IPS-NIHi7 (cell line): ENCODE data around the gene PLXNB3.

Experiments
- DNase-seq: peaks from one replicate; pipeline ENCODE4 v3.0.0; 2012; ENCODE audit warnings: mixed read lengths; ENCODE audit errors: extremely low spot score

The PLXNB3 gene

GRCh38 chrX:153755136-153755535 lies 8.9 kb upstream of the PLXNB3 start:
- DNase-seq = no peak

GRCh38 chrX:153761863-153762262 lies 2.2 kb upstream of the PLXNB3 start:
- DNase-seq = no peak

- no peak for DNase-seq
These were observed 1.3 kb upstream of the PLXNB3 start for GRCh38 chrX:153762626-153763173.

GRCh38 chrX:153763298-153763932 lies 634 bp upstream of the PLXNB3 start:
- no peak for DNase-seq

GRCh38 chrX:153764786-153765137 lies 713 bp downstream of the PLXNB3 start:
- DNase-seq = no peak

GRCh38 chrX:153765138-153766079 lies 1.4 kb downstream of the PLXNB3 start:
- DNase-seq = no peak

GRCh38 chrX:153766098-153766817 lies 2.2 kb downstream of the PLXNB3 start:
- DNase-seq = no peak

- no peak for DNase-seq
These were observed 3.0 kb downstream of the PLXNB3 start for GRCh38 chrX:153766871-153767673.

- DNase-seq = no peak
These were observed 3.6 kb downstream of the PLXNB3 start for GRCh38 chrX:153767674-153768055.

GRCh38 chrX:153768311-153769157 lies 4.5 kb downstream of the PLXNB3 start:
- no peak for DNase-seq

GRCh38 chrX:153769158-153769864 lies 5.3 kb downstream of the PLXNB3 start:
- no peak for DNase-seq

- no peak for DNase-seq
These were observed 6.0 kb downstream of the PLXNB3 start for GRCh38 chrX:153769865-153770600.

GRCh38 chrX:153770601-153771414 lies 6.8 kb downstream of the PLXNB3 start:
- DNase-seq = no peak

GRCh38 chrX:153771415-153772315 lies 7.6 kb downstream of the PLXNB3 start:
- no peak for DNase-seq

- no peak for DNase-seq
These were observed 8.5 kb downstream of the PLXNB3 start for GRCh38 chrX:153772316-153773217.

GRCh38 chrX:153773218-153773611 lies 9.2 kb downstream of the PLXNB3 start:
- no peak for DNase-seq
